Esophagus squamous epithelium (tissue), 4 donors: Measurements from ENCODE around the gene KLF13.

Source experiments
- POLR2A ChIP-seq, 4 donors: fragments of 450-650 bp; IDR thresholded peaks; one replicate each; pipeline ENCODE4 v1.6.1; 2017; ENCODE audit warnings: antibody characterized with exemption in 4 of 4, mild to moderate bottlenecking in 4 of 4, moderate library complexity in 3 of 4
- TF ChIP-seq, protein P1 (sequence below), 6 experiments: fragments of 450-650 bp in 4 of 6; fragments of 200-600 bp in 2 of 6; sonication (generic) in 2 of 6; IDR thresholded peaks; one replicate each; pipeline ENCODE4 v1.5.1; 2016 to 2019; ENCODE audit warnings: antibody characterized with exemption in 6 of 6, mild to moderate bottlenecking in 4 of 6, moderate library complexity in 4 of 6

DNA sequence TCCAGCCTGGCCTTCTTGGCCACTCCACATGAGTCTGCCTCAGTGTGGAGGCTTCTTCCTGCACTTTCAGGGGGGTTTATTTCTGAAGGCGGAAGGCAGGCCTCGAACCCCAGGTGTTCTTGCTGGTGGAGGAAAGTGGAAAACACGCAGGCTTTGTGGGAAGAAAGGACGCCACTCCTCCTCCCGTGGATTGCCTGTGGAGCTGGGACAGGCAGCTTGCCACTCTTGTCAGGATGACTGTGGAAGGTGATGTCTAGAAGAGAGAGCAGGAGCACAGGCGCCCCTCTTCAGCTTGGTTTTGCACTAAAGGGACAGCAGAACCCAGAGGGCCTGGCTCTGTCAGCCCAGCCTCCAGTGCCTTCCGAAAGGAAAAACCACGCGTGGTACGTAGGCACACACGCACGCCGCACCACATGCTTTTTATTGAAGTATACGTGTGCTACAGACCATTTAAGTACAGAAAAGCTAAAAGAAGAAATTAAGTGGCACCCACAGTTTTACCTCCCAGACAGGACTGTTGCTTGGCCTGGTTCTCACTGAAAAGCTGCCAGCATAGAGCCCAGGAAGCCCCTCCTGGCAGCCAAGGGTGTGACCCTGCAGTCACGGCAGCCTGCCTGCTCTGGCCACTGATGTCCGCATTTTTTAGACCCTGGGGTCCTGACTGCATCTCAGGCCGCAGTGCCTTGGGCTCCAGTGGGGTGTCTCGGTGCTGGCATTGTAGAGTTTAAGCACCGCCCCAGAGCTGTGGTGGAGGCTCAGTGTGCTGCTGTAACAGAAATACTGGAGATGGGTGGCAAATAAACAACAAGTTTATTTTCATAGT lies 21.6 kb downstream of the KLF13 start:
- no peak for TF ChIP-seq POLR2A (IDR thresholded peaks at IDR 0.05)
- TF ChIP-seq, protein P1, sequence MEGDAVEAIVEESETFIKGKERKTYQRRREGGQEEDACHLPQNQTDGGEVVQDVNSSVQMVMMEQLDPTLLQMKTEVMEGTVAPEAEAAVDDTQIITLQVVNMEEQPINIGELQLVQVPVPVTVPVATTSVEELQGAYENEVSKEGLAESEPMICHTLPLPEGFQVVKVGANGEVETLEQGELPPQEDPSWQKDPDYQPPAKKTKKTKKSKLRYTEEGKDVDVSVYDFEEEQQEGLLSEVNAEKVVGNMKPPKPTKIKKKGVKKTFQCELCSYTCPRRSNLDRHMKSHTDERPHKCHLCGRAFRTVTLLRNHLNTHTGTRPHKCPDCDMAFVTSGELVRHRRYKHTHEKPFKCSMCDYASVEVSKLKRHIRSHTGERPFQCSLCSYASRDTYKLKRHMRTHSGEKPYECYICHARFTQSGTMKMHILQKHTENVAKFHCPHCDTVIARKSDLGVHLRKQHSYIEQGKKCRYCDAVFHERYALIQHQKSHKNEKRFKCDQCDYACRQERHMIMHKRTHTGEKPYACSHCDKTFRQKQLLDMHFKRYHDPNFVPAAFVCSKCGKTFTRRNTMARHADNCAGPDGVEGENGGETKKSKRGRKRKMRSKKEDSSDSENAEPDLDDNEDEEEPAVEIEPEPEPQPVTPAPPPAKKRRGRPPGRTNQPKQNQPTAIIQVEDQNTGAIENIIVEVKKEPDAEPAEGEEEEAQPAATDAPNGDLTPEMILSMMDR (IDR thresholded peaks at IDR 0.05) = no peak
